Measurements from ENCODE around the gene RCC2. TPM values are rescaled to one million over a fixed set of nuclear protein-coding genes. Genes with fewer than 3 reads are reported as not detected.

The RCC2 gene
- total and polyA plus RNA-seq, 8 donors: 11.5 to 45.4 (median 18.6) TPM

DNA sequence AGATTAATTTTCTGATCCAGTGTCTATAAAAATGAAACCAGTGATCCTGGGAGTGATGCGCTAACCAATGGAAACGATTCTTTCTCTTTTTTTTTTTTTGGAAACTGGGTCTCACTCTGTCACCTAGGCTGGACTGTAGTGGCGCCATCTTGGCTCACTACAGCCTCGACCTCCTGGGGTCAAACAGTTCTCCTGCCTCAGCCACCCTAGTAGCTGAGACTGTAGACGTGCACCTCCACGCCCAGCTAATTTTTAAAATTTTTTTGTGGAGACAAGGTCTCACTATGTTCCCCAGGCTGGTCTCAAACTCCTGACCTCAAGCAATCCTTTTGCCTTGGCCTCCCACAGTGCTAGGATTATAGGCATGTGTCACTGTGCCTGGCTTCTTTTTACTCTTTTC lies 3.4 kb upstream of the RCC2 start:
- intact Hi-C loops (cut with DNase I): no loop called here
- Histone ChIP-seq H3K27me3 (no peaks in the 10 kb centered on the region), H3K4me1 (peaks cover 0 to 6% (median 0%) of the 10 kb centered on the region in 3 donors), H3K9me3 (no peaks in the 10 kb centered on the region), H3K27ac (no peak overlapping the region), H3K4me3 (no peak overlapping the region), H3K36me3 (no peaks in the 10 kb centered on the region)
- WGBS, 2 donors: 73 to 82% methylated on average over 6 of the region's 6 CpGs
- TF ChIP-seq, protein P1, sequence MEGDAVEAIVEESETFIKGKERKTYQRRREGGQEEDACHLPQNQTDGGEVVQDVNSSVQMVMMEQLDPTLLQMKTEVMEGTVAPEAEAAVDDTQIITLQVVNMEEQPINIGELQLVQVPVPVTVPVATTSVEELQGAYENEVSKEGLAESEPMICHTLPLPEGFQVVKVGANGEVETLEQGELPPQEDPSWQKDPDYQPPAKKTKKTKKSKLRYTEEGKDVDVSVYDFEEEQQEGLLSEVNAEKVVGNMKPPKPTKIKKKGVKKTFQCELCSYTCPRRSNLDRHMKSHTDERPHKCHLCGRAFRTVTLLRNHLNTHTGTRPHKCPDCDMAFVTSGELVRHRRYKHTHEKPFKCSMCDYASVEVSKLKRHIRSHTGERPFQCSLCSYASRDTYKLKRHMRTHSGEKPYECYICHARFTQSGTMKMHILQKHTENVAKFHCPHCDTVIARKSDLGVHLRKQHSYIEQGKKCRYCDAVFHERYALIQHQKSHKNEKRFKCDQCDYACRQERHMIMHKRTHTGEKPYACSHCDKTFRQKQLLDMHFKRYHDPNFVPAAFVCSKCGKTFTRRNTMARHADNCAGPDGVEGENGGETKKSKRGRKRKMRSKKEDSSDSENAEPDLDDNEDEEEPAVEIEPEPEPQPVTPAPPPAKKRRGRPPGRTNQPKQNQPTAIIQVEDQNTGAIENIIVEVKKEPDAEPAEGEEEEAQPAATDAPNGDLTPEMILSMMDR (IDR thresholded peaks at IDR 0.05): no peak
- ATAC-seq: no peak
- DNase-seq: no peak
- no peak for FAIRE-seq

DNA sequence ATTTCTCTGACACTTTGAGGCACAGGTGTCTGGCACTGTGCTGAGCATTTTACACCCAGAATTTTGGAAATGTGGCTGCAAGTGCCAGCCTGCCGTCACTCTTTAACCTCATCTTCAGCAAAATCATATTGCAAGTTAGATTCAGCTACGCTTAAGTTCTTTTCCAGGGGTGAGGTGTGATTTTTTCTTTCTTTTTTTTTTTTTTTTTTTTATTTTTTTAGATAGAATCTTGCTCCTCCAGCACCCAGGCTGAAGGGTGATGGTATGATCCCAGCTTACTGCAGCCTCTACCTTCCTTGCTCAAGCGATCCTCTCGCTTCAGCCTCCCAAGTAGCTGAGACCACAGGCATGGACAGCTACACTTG lies 2.5 kb upstream of the RCC2 start:
- Histone ChIP-seq H3K9me3 (no peaks in the 10 kb centered on the region), H3K27me3 (no peaks in the 10 kb centered on the region), H3K36me3 (no peaks in the 10 kb centered on the region), H3K4me1 (peaks cover 0 to 6% (median 3%) of the 10 kb centered on the region in 3 donors), H3K4me3 (no peak overlapping the region), H3K27ac (no peak overlapping the region)
- WGBS, 2 donors: 89 to 91% methylated on average over 4 of the region's 4 CpGs
- FAIRE-seq (no peak), ATAC-seq (no peak), DNase-seq (no peak)
- TF ChIP-seq, protein P1 (IDR thresholded peaks at IDR 0.05): no peak
- intact Hi-C loops (cut with DNase I): no loop called here

DNA sequence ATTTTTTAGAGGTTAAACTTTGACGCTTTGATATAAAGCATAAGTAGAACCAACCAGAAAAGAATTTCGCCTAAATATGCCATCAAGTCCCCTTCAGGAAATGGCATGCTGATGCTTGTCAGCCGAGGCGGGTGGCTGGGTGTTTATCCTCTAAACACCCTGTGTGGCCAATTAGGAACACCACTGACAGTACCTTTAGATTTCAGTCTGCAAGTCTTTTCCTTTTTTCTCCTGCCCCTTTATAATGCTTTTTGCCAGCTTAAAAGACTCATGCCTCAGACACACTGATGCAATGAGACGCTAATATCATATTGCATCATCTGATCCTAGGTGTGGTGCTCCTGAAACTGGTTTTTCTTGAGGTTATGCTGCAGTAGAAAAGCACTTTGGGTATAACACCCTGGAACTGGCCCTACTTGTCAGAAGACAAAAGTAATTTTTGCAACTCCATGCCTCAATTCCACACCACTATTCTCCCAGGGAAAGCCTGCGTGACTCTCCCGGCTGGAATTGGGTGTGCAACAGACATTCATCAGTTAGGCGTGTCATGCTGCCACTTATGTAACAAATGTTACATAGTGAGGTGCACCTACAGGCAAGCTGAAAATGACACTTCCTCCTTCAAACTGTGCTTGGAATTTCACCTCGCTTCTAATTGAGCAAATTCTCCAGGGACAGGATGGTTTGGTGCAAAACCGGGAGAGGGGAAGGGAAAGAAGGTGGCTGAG lies 2.0 kb upstream of the RCC2 start:
- FAIRE-seq (no peak), DNase-seq (peak in 1 of 6 donors; percentile 9), ATAC-seq (no peak)
- Histone ChIP-seq H3K27me3 (no peaks in the 10 kb centered on the region), H3K4me1 (peaks cover 0 to 6% (median 6%) of the 10 kb centered on the region in 3 donors), H3K27ac (no peak overlapping the region), H3K36me3 (no peaks in the 10 kb centered on the region), H3K4me3 (no peak overlapping the region), H3K9me3 (no peaks in the 10 kb centered on the region)
- WGBS, 2 donors: 63 to 64% methylated on average over 10 of the region's 10 CpGs
- TF ChIP-seq, protein P1 (IDR thresholded peaks at IDR 0.05): no peak
- intact Hi-C loops (cut with DNase I): no loop called here

DNA sequence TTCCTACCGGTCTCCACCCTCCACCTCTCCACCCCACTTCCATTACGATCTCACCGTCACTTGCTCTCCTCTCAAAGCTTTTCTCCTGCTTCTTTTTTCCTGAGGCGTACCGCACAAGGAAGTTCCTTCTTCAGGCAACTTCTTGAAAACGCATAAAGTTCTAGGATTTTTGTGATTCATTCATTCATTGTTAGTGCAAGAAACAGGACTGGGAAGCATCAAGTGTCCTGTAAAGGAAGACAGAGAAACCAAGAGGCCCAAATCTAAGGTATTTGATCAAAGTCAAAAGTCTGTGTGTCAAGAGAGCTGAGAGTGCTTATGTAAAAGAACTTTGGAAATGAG lies 1.3 kb upstream of the RCC2 start:
- ATAC-seq (no peak), FAIRE-seq (no peak), DNase-seq (no peak)
- peaks cover 0 to 6% (median 6%) of the 10 kb centered on the region in 3 donors for H3K4me1 ChIP-seq
- no peak overlapping the region for H3K27ac ChIP-seq
- WGBS, 2 donors: 81 to 86% methylated on average over 6 of the region's 6 CpGs
- no peaks in the 10 kb centered on the region for H3K36me3 ChIP-seq
- TF ChIP-seq, protein P1 (IDR thresholded peaks at IDR 0.05): no peak
- no peak overlapping the region for H3K4me3 ChIP-seq
- H3K27me3 ChIP-seq: no peaks in the 10 kb centered on the region
- no peaks in the 10 kb centered on the region for H3K9me3 ChIP-seq
- intact Hi-C loops (cut with DNase I): no loop called here

DNA sequence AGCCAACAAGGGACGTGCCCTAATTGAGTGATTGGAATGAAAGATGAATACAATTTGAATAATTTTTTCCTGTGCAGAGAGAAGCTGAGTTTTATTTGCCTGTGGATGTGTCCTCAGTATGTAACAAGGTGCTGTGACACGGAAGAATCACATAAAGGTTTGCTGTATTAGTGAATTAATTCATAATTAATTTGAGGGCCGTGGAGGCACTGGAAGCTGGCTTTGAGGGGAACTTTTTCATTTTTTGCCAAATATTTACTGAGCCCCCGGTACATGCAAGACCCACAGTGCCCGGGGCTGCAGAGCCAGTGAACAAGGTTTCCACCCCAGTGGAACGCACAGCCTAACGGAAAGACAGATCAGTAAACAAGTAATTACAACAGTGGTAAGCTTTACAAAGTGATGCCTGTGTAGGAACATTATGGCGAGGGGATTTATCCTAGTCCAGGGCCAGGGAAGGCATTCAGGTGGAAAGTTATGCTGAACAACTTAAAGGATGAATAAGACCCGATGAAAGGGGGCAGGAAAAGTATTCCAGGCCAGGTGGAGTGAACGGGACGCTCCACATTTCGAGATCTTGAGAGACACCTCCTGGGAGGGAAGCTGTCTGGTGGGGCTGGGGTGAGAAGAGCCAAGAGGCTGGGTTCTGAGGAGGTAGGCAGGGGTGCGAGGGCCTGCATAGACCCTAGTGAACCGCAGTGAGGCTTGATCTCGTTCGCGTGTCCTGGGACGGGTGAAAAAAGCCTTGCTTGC lies 773 bp upstream of the RCC2 start:
- intact Hi-C loops (cut with DNase I): no loop called here
- peak in 1 of 6 donors; percentile 20 for DNase-seq
- H3K27ac ChIP-seq: peak overlapping the region in 3 of 4 donors; percentile 12 to 62 (median 15)
- H3K27me3 ChIP-seq: no peaks in the 10 kb centered on the region
- H3K4me3 ChIP-seq: peak overlapping the region in 2 of 4 donors; percentile 70 to 85
- ATAC-seq: no peak
- no peaks in the 10 kb centered on the region for H3K9me3 ChIP-seq
- FAIRE-seq: no peak
- TF ChIP-seq, protein P1 (IDR thresholded peaks at IDR 0.05): no peak
- WGBS, 2 donors: 62 to 70% methylated on average over 18 of the region's 18 CpGs
- H3K36me3 ChIP-seq: no peaks in the 10 kb centered on the region
- H3K4me1 ChIP-seq: peaks cover 0 to 6% (median 6%) of the 10 kb centered on the region in 3 donors

Data from pancreas (tissue), 10 donors.